Lower leg skin (tissue), 4 donors: Measurements from ENCODE around the gene CDAN1. TPM values are rescaled to one million over a fixed set of nuclear protein-coding genes. Genes with fewer than 3 reads are reported as not detected.
A peak's percentile ranks its signal among the peaks of the same experiment; 100 is the strongest.
"Not testable (repeated sequence)": the region's sequence is repeated elsewhere in the genome, so short reads cannot be mapped to it uniquely, and the experiment has no call there.

Experiments
- DNase-seq, 2 donors: peaks; one replicate each; pipeline ENCODE4 v3.0.0-alpha.2; 2019; ENCODE audit warnings: low spot score in 2 of 2
- H3K4me3 ChIP-seq: fragments of 200-600 bp; sonication (generic); 2 replicates; pipeline ENCODE4 v1.5.1; 2017; ENCODE audit warnings: mild to moderate bottlenecking, low read depth; ENCODE audit not compliant: poor library complexity, severe bottlenecking
- CTCF ChIP-seq, 3 donors: fragments of 450-650 bp; IDR thresholded peaks; one replicate each; pipeline ENCODE4 v1.5.1; 2016; ENCODE audit warnings: antibody characterized with exemption in 3 of 3, mild to moderate bottlenecking in 3 of 3, moderate library complexity in 2 of 3
- POLR2A ChIP-seq, 2 donors: fragments of 450-650 bp; IDR thresholded peaks; one replicate each; pipeline ENCODE4 v1.6.1; 2016 to 2017; ENCODE audit warnings: antibody characterized with exemption in 2 of 2, mild to moderate bottlenecking in 1 of 2, moderate library complexity in 1 of 2
- WGBS, 2 donors: methylation state at CpG; one replicate each; pipeline ENCODE4 v1.1.5; 2018; 5-methylcytosine and 5-hydroxymethylcytosine counted together
- intact Hi-C: fragments of 100-400 bp; cut with DNase I; formaldehyde crosslinking; loops from one replicate; pipeline ENCODE4 v1.15.0; 2023; ENCODE audit warnings: low total_unique reads
- total RNA-seq, 4 donors: library from RNA; depleted of rRNA; stranded (reverse); fragments of >200 nt; gene quantifications; one replicate each; pipeline ENCODE4 v1.1.0, GENCODE V29; 2016

The CDAN1 gene
- total RNA-seq, 4 donors from 2014 or later, result 10.5 to 16.0 (median 14.0) TPM

GRCh38 chr15:42772901-42773300, 36.0 kb upstream of the CDAN1 start:
- intact Hi-C loops, result no loop called here
- no peak overlapping the region for H3K4me3 ChIP-seq
- DNase-seq, result no peak
- TF ChIP-seq POLR2A (IDR thresholded peaks at IDR 0.05) (no peak), CTCF (IDR thresholded peaks at IDR 0.05) (no peak)
- 78 to 86% methylated on average over 2 of the region's 2 CpGs for WGBS, 2 donors

GRCh38 chr15:42772144-42772543, 35.2 kb upstream of the CDAN1 start:
- DNase-seq, result peak in 1 of 2 donors; percentile 30
- intact Hi-C loops, result no loop called here
- TF ChIP-seq CTCF (IDR thresholded peaks at IDR 0.05) (no peak), POLR2A (IDR thresholded peaks at IDR 0.05) (no peak)
- WGBS, 2 donors, result 46 to 48% methylated on average over 2 of the region's 2 CpGs
- no peak overlapping the region for H3K4me3 ChIP-seq

- whole genome bisulfite sequencing, 2 donors, result 87 to 94% methylated on average over 4 of the region's 4 CpGs
- H3K4me3 ChIP-seq, DNase-seq, intact Hi-C loops: not testable (repeated sequence)
Observed at GRCh38 chr15:42766109-42766508, 29.2 kb upstream of the CDAN1 start.

DNA sequence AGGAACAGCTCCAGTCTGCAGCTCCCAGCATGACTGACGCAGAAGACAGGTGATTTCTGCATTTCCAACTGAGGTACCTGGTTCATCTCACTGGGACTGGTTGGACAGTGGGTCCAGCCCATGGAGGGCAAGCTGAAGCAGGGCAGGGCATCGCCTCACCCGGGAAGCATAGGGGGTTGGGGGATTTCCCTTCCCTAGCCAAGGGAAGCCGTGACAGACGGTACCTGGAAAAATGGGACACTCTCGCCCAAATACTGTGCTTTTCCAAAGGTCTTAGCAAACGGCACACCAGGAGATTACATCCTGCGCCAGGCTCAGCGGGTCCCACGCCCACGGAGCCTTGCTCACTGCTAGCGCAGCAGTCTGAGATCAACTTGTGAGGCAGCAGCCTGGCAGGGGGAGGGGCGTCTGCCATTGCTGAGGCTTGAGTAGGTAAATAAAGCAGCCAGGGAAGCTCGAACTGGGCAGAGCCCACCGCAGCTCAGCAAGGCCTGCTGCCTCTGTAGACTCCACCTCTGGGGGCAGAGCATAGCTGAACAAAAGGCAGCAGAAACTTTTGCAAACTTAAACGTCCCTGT, 27.3 kb upstream of the CDAN1 start:
- intact Hi-C loops, DNase-seq, H3K4me3 ChIP-seq: not testable (repeated sequence)
- 84 to 87% methylated on average over 16 of the region's 16 CpGs for WGBS, 2 donors

DNA sequence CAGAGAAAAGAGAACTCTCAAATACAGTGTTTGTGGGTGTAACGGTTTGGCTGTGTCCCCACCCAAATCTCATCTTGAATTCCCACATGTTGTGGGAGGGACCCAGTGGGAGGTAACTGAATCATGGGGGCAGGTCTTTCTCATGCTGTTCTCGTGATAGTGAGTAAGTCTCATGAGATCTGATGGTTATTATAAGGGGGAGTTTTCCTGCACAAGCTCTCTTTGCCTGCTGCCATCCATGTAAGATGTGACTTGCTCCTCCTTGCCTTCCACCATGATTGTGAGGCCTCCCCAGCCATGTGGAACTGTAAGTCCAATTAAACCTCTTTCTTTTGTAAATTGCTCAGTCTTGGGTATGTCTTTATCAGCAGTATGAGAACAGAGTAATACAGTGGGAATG, 24.9 kb upstream of the CDAN1 start:
- intact Hi-C loops, DNase-seq, H3K4me3 ChIP-seq: not testable (repeated sequence)
- WGBS, 2 donors, result 86 to 87% methylated on average over 2 of the region's 2 CpGs

DNA sequence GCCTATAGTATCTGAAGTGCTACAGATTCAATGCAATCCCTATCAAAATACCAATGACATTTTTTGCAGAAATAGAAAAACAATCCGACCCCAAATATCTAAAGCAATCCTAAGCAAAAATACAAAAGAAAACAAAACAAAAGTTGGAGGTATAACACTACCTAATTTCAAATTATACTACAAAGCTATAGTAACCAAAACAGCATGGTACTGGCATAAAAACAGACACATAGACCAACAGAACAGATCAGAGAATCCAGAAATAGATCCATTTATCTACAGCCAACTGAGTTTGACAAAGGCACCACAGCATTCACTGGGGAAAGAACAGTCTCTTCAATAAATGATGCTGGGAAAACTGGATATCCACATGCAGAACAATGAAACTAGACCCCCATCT, 23.8 kb upstream of the CDAN1 start:
- no peak overlapping the region for H3K4me3 ChIP-seq
- TF ChIP-seq CTCF (IDR thresholded peaks at IDR 0.05), result no peak
- no peak for TF ChIP-seq POLR2A (IDR thresholded peaks at IDR 0.05)
- 97 to 98% methylated on average over 1 of the region's 1 CpG for WGBS, 2 donors
- intact Hi-C loops, result no loop called here
- DNase-seq, result no peak

DNA sequence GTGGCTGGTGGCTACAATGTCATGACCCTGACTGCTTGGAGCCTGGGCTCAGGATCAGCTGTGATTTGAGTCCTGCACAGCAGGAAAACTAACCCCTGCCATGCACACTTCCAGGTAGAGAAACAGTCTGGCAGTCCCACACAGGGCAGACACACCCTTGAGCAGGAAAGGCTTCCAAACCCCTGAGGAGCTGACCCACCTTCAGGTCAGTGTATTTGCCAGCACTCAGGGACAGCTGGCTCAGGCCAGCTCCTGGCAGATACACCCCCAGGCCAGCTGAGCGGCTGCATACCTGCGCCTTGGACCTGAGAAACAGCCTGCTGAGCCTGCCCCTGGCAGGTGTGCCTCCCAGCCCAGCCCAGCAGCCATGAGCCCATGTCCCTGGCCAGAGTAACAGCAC, 22.2 kb upstream of the CDAN1 start:
- no peak for TF ChIP-seq POLR2A (IDR thresholded peaks at IDR 0.05)
- TF ChIP-seq CTCF (IDR thresholded peaks at IDR 0.05), result no peak
- no peak for DNase-seq
- intact Hi-C loops, result no loop called here
- WGBS, 2 donors, result no CpG with 5 or more reads among the region's 2 CpGs
- H3K4me3 ChIP-seq, result no peak overlapping the region
